HepG2 (cell line): ENCODE results near the gene C20orf96. TPM values are rescaled to one million over a fixed set of nuclear protein-coding genes. Genes with fewer than 3 reads are reported as not detected.

Source experiments
- CCAR2 ChIP-seq: fragments of 200-400 bp; formaldehyde crosslinking; optimal IDR thresholded peaks from 2 replicates; pipeline ENCODE3; 2018; ENCODE audit warnings: low read depth, mild to moderate bottlenecking, low read length, moderate library complexity
- KDM6A ChIP-seq: IDR thresholded peaks from 2 replicates; pipeline ENCODE4 v1.6.1; 2016; ENCODE audit warnings: low read depth
- MYNN ChIP-seq: sonication (generic); formaldehyde crosslinking; IDR thresholded peaks from 2 replicates; pipeline ENCODE4 v1.4.0; 2020; ENCODE audit warnings: mild to moderate bottlenecking, low read depth, missing genetic modification reagents
- NCOA1 ChIP-seq: sonication (generic); formaldehyde crosslinking; IDR thresholded peaks from 2 replicates; pipeline ENCODE4 v1.9.0; 2021; ENCODE audit warnings: missing genetic modification reagents
- NFYC ChIP-seq: IDR thresholded peaks from 2 replicates; pipeline ENCODE4 v1.6.1; 2016; ENCODE audit warnings: missing genetic modification reagents, missing compliant biosample characterization
- POLR2AphosphoS5 ChIP-seq: IDR thresholded peaks from 2 replicates; pipeline ENCODE4 v1.6.1; 2012; ENCODE audit warnings: low read depth, low read length
- SATB2 ChIP-seq: sonication (generic); formaldehyde crosslinking; IDR thresholded peaks from 2 replicates; pipeline ENCODE4 v1.5.0; 2020; ENCODE audit warnings: missing genetic modification reagents
- ZMYM2 ChIP-seq: sonication (generic); formaldehyde crosslinking; IDR thresholded peaks from 2 replicates; pipeline ENCODE4 v1.8.0; 2022; ENCODE audit warnings: mild to moderate bottlenecking, missing genetic modification reagents
- ZNF101 ChIP-seq: sonication (generic); formaldehyde crosslinking; IDR thresholded peaks from 2 replicates; pipeline ENCODE4 v1.4.0; 2020; ENCODE audit warnings: mild to moderate bottlenecking, low read depth, missing genetic modification reagents, borderline replicate concordance
- ZNF260 ChIP-seq: sonication (generic); formaldehyde crosslinking; IDR thresholded peaks from 2 replicates; pipeline ENCODE4 v1.4.0; 2020; ENCODE audit warnings: missing genetic modification reagents, low read depth, mild to moderate bottlenecking, borderline replicate concordance
- ZNF501 ChIP-seq: sonication (generic); formaldehyde crosslinking; IDR thresholded peaks from 2 replicates; pipeline ENCODE4 v1.5.1; 2020; ENCODE audit warnings: mild to moderate bottlenecking, moderate library complexity, missing genetic modification reagents
- ZNF598 ChIP-seq: sonication (generic); formaldehyde crosslinking; IDR thresholded peaks from 2 replicates; pipeline ENCODE4 v1.5.1; 2020; ENCODE audit warnings: mild to moderate bottlenecking, missing genetic modification reagents, borderline replicate concordance
- ZNF781 ChIP-seq: sonication (generic); formaldehyde crosslinking; IDR thresholded peaks from 2 replicates; pipeline ENCODE4 v1.5.1; 2020; ENCODE audit warnings: borderline replicate concordance, mild to moderate bottlenecking, missing genetic modification reagents; ENCODE audit errors: not compliant biosample characterization
- polyA plus RNA-seq, 8 experiments: library from polyadenylated mRNA; depleted of rRNA in 3 of 8; stranded (reverse) in 7 of 8; unstranded in 1 of 8; fragments of >200 nt; fragmentation: Illumina TruSeq in 4 of 8; extraction: Trizol in 4 of 8; gene quantifications; 2 replicates each; pipeline versions ENCODE4 v1.2.1 to v1.2.3, GENCODE V29; 2011 to 2016; ENCODE audit warnings: low read depth in 4 of 8, missing spikeins in 1 of 8, mixed read lengths in 1 of 8; ENCODE audit not compliant: insufficient read depth in 1 of 8
- total RNA-seq, 5 experiments: library from RNA; depleted of rRNA; stranded (reverse); fragments of >200 nt; fragmentation: Illumina TruSeq; extraction: Trizol; gene quantifications; 2 replicates each; pipeline ENCODE4 v1.2.3, GENCODE V29; 2016; ENCODE audit warnings: low read depth in 1 of 5
- TF ChIP-seq, protein P1 (sequence below): sonication (generic); formaldehyde crosslinking; IDR thresholded peaks from 2 replicates; pipeline ENCODE4 v1.8.0; 2022; ENCODE audit warnings: missing genetic modification reagents, mild to moderate bottlenecking, moderate library complexity, borderline replicate concordance
- TF ChIP-seq, protein P2 (sequence below): sonication (generic); formaldehyde crosslinking; IDR thresholded peaks from 2 replicates; pipeline ENCODE4 v1.4.0; 2020; ENCODE audit warnings: mild to moderate bottlenecking, missing genetic modification reagents
- TF ChIP-seq, protein P3 (sequence below): sonication (generic); formaldehyde crosslinking; IDR thresholded peaks from 2 replicates; pipeline ENCODE4 v1.5.0; 2020; ENCODE audit warnings: mild to moderate bottlenecking, missing genetic modification reagents
- TF ChIP-seq, protein P4 (sequence below): sonication (generic); formaldehyde crosslinking; IDR thresholded peaks from 2 replicates; pipeline ENCODE4 v1.5.0; 2020; ENCODE audit warnings: missing genetic modification reagents
- TF ChIP-seq, protein P5 (sequence below): sonication (generic); formaldehyde crosslinking; IDR thresholded peaks from 2 replicates; pipeline ENCODE4 v1.5.0; 2020; ENCODE audit warnings: missing genetic modification reagents

Gene C20orf96
- total and polyA plus RNA-seq, 2 of the 13 experiments (the other 11 are each of a cell fraction or from before 2014, with no cell fraction given) = 3.8 to 20.6 TPM

DNA sequence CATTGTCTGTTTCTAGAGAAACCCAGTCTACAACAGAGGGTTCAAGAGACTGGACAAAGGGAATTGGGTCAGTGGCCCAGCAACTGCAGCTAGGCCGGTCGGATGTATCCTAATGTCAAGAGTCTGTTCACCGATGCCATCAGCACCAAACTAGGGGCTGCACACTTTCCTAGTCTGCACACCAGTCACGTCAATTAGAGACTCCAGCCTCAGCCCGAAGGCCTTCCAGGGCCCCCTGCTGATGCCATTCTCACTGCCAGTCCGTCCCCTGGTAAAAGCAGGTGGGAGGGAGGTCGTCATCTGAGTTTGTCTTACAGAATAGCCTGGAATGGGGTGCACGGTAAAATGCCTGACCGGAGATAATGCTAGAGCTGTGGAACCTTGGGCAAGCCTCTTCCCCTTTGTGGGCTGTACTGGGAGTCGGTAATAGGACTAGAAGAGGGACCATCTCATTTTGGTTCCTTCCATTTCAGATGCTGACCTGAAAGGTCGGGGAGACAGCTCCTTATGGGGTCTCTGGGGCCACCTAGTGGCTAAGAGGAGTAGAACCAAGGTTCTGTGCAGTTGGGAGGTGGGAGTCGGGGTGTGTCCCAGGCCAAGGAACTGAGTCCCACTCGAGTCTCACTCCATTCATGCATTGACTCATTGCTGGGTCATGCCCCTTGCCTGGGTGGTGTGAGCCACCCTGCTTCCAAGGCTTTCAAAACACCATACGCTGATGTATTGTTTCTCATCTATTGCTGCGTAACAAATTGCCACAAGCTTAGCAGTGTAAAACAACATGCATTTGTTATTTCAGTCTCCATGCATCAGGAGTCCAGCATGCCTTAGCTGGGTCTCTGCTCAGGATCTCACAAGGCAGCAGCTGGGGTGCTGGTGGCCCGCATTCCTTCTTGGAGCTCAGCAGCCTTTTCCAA lies 39.9 kb upstream of the C20orf96 start (continued):
- TF ChIP-seq, protein P1, sequence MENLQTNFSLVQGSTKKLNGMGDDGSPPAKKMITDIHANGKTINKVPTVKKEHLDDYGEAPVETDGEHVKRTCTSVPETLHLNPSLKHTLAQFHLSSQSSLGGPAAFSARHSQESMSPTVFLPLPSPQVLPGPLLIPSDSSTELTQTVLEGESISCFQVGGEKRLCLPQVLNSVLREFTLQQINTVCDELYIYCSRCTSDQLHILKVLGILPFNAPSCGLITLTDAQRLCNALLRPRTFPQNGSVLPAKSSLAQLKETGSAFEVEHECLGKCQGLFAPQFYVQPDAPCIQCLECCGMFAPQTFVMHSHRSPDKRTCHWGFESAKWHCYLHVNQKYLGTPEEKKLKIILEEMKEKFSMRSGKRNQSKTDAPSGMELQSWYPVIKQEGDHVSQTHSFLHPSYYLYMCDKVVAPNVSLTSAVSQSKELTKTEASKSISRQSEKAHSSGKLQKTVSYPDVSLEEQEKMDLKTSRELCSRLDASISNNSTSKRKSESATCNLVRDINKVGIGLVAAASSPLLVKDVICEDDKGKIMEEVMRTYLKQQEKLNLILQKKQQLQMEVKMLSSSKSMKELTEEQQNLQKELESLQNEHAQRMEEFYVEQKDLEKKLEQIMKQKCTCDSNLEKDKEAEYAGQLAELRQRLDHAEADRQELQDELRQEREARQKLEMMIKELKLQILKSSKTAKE (CRISPR knock-in tag) = no peak
- TF ChIP-seq ZNF598 (CRISPR knock-in tag) = no peak
- no peak for TF ChIP-seq SATB2
- no peak for TF ChIP-seq MYNN (CRISPR knock-in tag)
- 0 out of 2 replicates have a peak, but pooled peaks have one; percentile 36 for TF ChIP-seq ZNF101 (CRISPR knock-in tag)
- TF ChIP-seq, protein P2, sequence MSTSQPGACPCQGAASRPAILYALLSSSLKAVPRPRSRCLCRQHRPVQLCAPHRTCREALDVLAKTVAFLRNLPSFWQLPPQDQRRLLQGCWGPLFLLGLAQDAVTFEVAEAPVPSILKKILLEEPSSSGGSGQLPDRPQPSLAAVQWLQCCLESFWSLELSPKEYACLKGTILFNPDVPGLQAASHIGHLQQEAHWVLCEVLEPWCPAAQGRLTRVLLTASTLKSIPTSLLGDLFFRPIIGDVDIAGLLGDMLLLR (CRISPR knock-in tag) = peak; percentile 40; the same call in 1 of the 2 replicates
- no peak for TF ChIP-seq NCOA1 (CRISPR knock-in tag)
- TF ChIP-seq, protein P3, sequence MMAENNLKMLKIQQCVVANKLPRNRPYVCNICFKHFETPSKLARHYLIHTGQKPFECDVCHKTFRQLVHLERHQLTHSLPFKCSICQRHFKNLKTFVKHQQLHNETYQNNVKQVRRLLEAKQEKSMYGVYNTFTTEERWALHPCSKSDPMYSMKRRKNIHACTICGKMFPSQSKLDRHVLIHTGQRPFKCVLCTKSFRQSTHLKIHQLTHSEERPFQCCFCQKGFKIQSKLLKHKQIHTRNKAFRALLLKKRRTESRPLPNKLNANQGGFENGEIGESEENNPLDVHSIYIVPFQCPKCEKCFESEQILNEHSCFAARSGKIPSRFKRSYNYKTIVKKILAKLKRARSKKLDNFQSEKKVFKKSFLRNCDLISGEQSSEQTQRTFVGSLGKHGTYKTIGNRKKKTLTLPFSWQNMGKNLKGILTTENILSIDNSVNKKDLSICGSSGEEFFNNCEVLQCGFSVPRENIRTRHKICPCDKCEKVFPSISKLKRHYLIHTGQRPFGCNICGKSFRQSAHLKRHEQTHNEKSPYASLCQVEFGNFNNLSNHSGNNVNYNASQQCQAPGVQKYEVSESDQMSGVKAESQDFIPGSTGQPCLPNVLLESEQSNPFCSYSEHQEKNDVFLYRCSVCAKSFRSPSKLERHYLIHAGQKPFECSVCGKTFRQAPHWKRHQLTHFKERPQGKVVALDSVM (CRISPR knock-in tag) = 0 out of 2 replicates have a peak, but pooled peaks have one; percentile 28
- peak; percentile 72; the same call in 1 of the 2 replicates for TF ChIP-seq ZNF501 (CRISPR knock-in tag)
- TF ChIP-seq ZNF781 (CRISPR knock-in tag) = peak; percentile 54
- no peak for TF ChIP-seq CCAR2
- TF ChIP-seq KDM6A = no peak
- no peak for TF ChIP-seq NFYC (CRISPR knock-in tag)
- no peak for TF ChIP-seq ZNF260
- TF ChIP-seq, protein P4, sequence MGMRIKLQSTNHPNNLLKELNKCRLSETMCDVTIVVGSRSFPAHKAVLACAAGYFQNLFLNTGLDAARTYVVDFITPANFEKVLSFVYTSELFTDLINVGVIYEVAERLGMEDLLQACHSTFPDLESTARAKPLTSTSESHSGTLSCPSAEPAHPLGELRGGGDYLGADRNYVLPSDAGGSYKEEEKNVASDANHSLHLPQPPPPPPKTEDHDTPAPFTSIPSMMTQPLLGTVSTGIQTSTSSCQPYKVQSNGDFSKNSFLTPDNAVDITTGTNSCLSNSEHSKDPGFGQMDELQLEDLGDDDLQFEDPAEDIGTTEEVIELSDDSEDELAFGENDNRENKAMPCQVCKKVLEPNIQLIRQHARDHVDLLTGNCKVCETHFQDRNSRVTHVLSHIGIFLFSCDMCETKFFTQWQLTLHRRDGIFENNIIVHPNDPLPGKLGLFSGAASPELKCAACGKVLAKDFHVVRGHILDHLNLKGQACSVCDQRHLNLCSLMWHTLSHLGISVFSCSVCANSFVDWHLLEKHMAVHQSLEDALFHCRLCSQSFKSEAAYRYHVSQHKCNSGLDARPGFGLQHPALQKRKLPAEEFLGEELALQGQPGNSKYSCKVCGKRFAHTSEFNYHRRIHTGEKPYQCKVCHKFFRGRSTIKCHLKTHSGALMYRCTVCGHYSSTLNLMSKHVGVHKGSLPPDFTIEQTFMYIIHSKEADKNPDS (CRISPR knock-in tag) = no peak
- TF ChIP-seq, protein P5, sequence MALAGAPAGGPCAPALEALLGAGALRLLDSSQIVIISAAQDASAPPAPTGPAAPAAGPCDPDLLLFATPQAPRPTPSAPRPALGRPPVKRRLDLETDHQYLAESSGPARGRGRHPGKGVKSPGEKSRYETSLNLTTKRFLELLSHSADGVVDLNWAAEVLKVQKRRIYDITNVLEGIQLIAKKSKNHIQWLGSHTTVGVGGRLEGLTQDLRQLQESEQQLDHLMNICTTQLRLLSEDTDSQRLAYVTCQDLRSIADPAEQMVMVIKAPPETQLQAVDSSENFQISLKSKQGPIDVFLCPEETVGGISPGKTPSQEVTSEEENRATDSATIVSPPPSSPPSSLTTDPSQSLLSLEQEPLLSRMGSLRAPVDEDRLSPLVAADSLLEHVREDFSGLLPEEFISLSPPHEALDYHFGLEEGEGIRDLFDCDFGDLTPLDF (CRISPR knock-in tag) = no peak
- TF ChIP-seq ZMYM2 (CRISPR knock-in tag) = no peak
- TF ChIP-seq POLR2AphosphoS5 = 0 out of 2 replicates have a peak, but pooled peaks have one; percentile 32
